ENCODE data around the gene TSKU.

- TF ChIP-seq POLR2A (IDR thresholded peaks at IDR 0.05) (no peak), CTCF (IDR thresholded peaks at IDR 0.05) (no peak)
Measured at GRCh38 chr11:76763573-76764346, 19.4 kb upstream of the TSKU start.
